Smooth muscle cell (in vitro differentiated cells): Measurements from ENCODE around the gene SLC18A3. TPM values are rescaled to one million over a fixed set of nuclear protein-coding genes. Genes with fewer than 3 reads are reported as not detected.

Experiments
- DNase-seq: peaks from one replicate; lab custom pipeline; 2025; ENCODE audit not compliant: unreplicated experiment; lab: John Stamatoyannopoulos, UW
- H2AFZ ChIP-seq: fragments of 200-600 bp; sonication (generic); 2 replicates; pipeline ENCODE4 v1.6.0; 2016; ENCODE audit warnings: antibody characterized with exemption, low read depth, mild to moderate bottlenecking
- H3F3A ChIP-seq: fragments of 200-600 bp; sonication (generic); 2 replicates; pipeline ENCODE4 v1.6.0; 2017; ENCODE audit warnings: antibody characterized with exemption, low read depth
- H3K27ac ChIP-seq: fragments of 200-600 bp; sonication (generic); 2 replicates; pipeline ENCODE4 v1.5.1; 2016; ENCODE audit warnings: low read depth, mild to moderate bottlenecking
- H3K27me3 ChIP-seq: fragments of 200-600 bp; sonication (generic); 2 replicates; pipeline ENCODE4 v1.6.1; 2016; ENCODE audit warnings: low read depth, mild to moderate bottlenecking
- H3K36me3 ChIP-seq: fragments of 200-600 bp; sonication (generic); 2 replicates; pipeline ENCODE4 v1.5.1; 2016; ENCODE audit warnings: low read depth
- H3K4me1 ChIP-seq: fragments of 200-600 bp; sonication (generic); 2 replicates; pipeline ENCODE4 v1.5.1; 2016; ENCODE audit warnings: low read depth
- H3K4me2 ChIP-seq: fragments of 200-600 bp; sonication (generic); 2 replicates; pipeline ENCODE4 v1.6.0; 2016; ENCODE audit warnings: mild to moderate bottlenecking
- H3K4me3 ChIP-seq: fragments of 200-600 bp; sonication (generic); 2 replicates; pipeline ENCODE4 v1.5.1; 2016; ENCODE audit warnings: mild to moderate bottlenecking
- H3K79me2 ChIP-seq: fragments of 200-600 bp; sonication (generic); 2 replicates; pipeline ENCODE4 v1.6.0; 2016; ENCODE audit warnings: low read depth, mild to moderate bottlenecking
- H3K9ac ChIP-seq: fragments of 200-600 bp; sonication (generic); 2 replicates; pipeline ENCODE4 v1.6.0; 2016; ENCODE audit warnings: low read depth
- H3K9me3 ChIP-seq: fragments of 200-600 bp; sonication (generic); replicated peaks from 2 replicates; pipeline ENCODE4 v1.5.1; 2016; ENCODE audit warnings: low read depth
- H4K20me1 ChIP-seq: fragments of 200-600 bp; sonication (generic); 2 replicates; pipeline ENCODE4 v1.6.0; 2016; ENCODE audit warnings: low read depth
- WGBS: methylation state at CpG from one replicate; pipeline ENCODE4 v1.1.7; 2016; ENCODE audit warnings: low lambda C conversion rate; 5-methylcytosine and 5-hydroxymethylcytosine counted together
- polyA plus RNA-seq: library from polyadenylated mRNA; unstranded; fragments of >200 nt; fragmentation: Nextera tagmentation; extraction: Ambion mirVana; gene quantifications from 2 replicates; pipeline ENCODE4 v1.2.1, GENCODE V29; 2016
- total RNA-seq: library from RNA; depleted of rRNA; stranded (reverse); fragments of >200 nt; gene quantifications from 2 replicates; pipeline ENCODE4 v1.2.3, GENCODE V29; 2014
- TF ChIP-seq, protein P1 (sequence below): fragments of 200-600 bp; sonication (generic); IDR thresholded peaks from 2 replicates; pipeline ENCODE4 v1.5.1; 2017; ENCODE audit warnings: borderline replicate concordance, mild to moderate bottlenecking, antibody characterized with exemption; ENCODE audit not compliant: insufficient read depth, poor library complexity, severe bottlenecking

Gene SLC18A3
- total and polyA plus RNA-seq, 2 experiments from 2014 or later, result not detected

DNA sequence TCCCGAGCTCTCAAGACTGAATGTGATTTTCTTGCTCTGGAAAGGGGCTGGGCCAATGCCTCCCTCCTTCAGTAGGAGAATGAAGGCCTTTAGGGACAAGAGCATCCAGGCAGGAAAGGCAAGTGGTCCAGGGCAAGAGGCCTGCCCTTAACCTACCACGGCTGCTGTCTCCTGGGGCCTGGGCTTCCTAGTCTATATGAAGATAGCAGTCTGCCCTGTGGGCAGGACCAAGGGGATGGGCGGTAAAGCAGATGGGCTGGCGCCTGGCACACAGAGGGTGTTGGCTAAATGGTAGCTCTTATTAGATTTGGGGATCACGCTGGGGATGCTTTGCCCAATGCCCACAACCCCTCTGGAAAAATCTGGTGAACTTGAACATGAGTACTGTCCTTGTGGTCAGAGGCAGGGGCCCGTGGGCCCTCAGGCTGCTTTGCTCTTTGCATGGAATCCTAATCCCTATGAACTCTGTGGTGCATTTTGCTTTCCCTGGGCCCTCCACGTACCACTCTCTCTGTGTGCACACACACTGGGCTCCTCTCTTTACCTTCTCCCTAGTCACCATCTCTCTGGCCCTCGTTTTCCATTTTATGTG lies 24.1 kb downstream of the SLC18A3 start:
- H3K36me3 ChIP-seq, result no peaks in the 10 kb centered on the region
- no peaks in the 10 kb centered on the region for H3F3A ChIP-seq
- no peaks in the 10 kb centered on the region for H3K9me3 ChIP-seq
- H3K4me1 ChIP-seq, result no peaks in the 10 kb centered on the region
- no peak overlapping the region for H2AFZ ChIP-seq
- H3K9ac ChIP-seq, result no peak overlapping the region
- H4K20me1 ChIP-seq, result no peaks in the 10 kb centered on the region
- TF ChIP-seq, protein P1, sequence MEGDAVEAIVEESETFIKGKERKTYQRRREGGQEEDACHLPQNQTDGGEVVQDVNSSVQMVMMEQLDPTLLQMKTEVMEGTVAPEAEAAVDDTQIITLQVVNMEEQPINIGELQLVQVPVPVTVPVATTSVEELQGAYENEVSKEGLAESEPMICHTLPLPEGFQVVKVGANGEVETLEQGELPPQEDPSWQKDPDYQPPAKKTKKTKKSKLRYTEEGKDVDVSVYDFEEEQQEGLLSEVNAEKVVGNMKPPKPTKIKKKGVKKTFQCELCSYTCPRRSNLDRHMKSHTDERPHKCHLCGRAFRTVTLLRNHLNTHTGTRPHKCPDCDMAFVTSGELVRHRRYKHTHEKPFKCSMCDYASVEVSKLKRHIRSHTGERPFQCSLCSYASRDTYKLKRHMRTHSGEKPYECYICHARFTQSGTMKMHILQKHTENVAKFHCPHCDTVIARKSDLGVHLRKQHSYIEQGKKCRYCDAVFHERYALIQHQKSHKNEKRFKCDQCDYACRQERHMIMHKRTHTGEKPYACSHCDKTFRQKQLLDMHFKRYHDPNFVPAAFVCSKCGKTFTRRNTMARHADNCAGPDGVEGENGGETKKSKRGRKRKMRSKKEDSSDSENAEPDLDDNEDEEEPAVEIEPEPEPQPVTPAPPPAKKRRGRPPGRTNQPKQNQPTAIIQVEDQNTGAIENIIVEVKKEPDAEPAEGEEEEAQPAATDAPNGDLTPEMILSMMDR, result no peak
- peaks cover 23% of the 10 kb centered on the region for H3K27me3 ChIP-seq
- no peaks in the 10 kb centered on the region for H3K79me2 ChIP-seq
- no peak overlapping the region for H3K4me3 ChIP-seq
- no peak overlapping the region for H3K4me2 ChIP-seq
- no peak overlapping the region for H3K27ac ChIP-seq
- WGBS, result 85% methylated on average over 8 of the region's 8 CpGs
- DNase-seq, result no peak

DNA sequence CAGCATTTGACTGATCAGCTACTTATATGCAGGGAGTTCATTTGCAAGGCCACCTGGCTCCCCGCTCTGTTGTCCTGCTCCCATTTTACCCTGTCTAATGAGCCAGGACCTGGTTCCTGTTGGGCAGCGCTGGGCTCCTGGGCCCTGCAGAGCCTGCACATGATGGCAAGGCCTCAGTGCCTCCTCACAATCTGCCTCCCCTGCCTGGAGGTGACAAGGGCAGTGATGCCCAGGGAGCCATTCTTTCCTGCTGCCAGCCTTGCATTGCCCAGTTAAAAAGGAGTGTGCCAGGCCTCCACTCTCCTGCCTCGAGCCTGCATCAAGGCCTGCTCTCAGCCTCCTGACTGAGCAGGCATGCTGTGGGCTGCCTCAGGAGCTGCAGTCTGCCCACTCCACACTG lies 32.2 kb downstream of the SLC18A3 start:
- WGBS, result 91% methylated on average over 3 of the region's 3 CpGs
- Histone ChIP-seq H3F3A (no peaks in the 10 kb centered on the region), H3K27me3 (peaks cover 32% of the 10 kb centered on the region), H3K9ac (no peak overlapping the region), H3K27ac (no peak overlapping the region), H3K4me3 (no peak overlapping the region), H3K4me2 (no peak overlapping the region), H3K9me3 (no peaks in the 10 kb centered on the region), H2AFZ (no peak overlapping the region), H3K36me3 (no peaks in the 10 kb centered on the region), H3K79me2 (no peaks in the 10 kb centered on the region), H4K20me1 (no peaks in the 10 kb centered on the region), H3K4me1 (no peaks in the 10 kb centered on the region)
- no peak for DNase-seq
- TF ChIP-seq, protein P1, result no peak

GRCh38 chr10:49643241-49644034 lies 33.3 kb downstream of the SLC18A3 start:
- no peak for DNase-seq

More at GRCh38 chr10:49643241-49644034, 33.3 kb downstream of the SLC18A3 start:
- H3K4me2 ChIP-seq, result no peak overlapping the region
- TF ChIP-seq, protein P1, result no peak
- H3F3A ChIP-seq, result no peaks in the 10 kb centered on the region
- no peaks in the 10 kb centered on the region for H3K79me2 ChIP-seq
- no peaks in the 10 kb centered on the region for H3K4me1 ChIP-seq
- no peaks in the 10 kb centered on the region for H3K36me3 ChIP-seq
- peaks cover 23% of the 10 kb centered on the region for H3K27me3 ChIP-seq
- H2AFZ ChIP-seq, result no peak overlapping the region
- no peak overlapping the region for H3K9ac ChIP-seq
- H3K9me3 ChIP-seq, result no peaks in the 10 kb centered on the region
- no peaks in the 10 kb centered on the region for H4K20me1 ChIP-seq
- H3K27ac ChIP-seq, result no peak overlapping the region
- WGBS, result 94% methylated on average over 5 of the region's 5 CpGs
- no peak overlapping the region for H3K4me3 ChIP-seq
